Cardiac muscle cell (in vitro differentiated cells and primary cell): ENCODE data around the gene DRG2. TPM values are rescaled to one million over a fixed set of nuclear protein-coding genes. Genes with fewer than 3 reads are reported as not detected.

Experiments used
- DNase-seq, 2 donors: peaks; one replicate each; pipeline versions ENCODE4 v3.0.0 to v3.0.0-alpha.2; 2010 to 2017; ENCODE audit warnings: low read depth in 1 of 2, low spot score in 1 of 2
- H3K27ac ChIP-seq: fragments of 200-600 bp; sonication (generic); 2 replicates; pipeline ENCODE4 v1.5.1; 2016
- H3K27me3 ChIP-seq: fragments of 200-600 bp; sonication (generic); 2 replicates; pipeline ENCODE4 v1.6.0; 2016; ENCODE audit warnings: control low read depth
- H3K36me3 ChIP-seq: fragments of 200-600 bp; sonication (generic); 2 replicates; pipeline ENCODE4 v1.5.1; 2016; ENCODE audit warnings: control low read depth
- H3K4me1 ChIP-seq: fragments of 200-600 bp; sonication (generic); 2 replicates; pipeline ENCODE4 v1.8.1; 2017; ENCODE audit warnings: low read depth, mild to moderate bottlenecking, mixed run types
- H3K4me3 ChIP-seq: fragments of 200-600 bp; sonication (generic); 2 replicates; pipeline ENCODE4 v1.5.1; 2016; ENCODE audit warnings: mild to moderate bottlenecking
- H3K9me3 ChIP-seq: fragments of 200-600 bp; sonication (generic); 2 replicates; pipeline ENCODE4 v1.5.1; 2017; ENCODE audit warnings: low read depth, mild to moderate bottlenecking, control low read depth
- polyA plus RNA-seq: library from polyadenylated mRNA; unstranded; fragments of >200 nt; fragmentation: Nextera tagmentation; extraction: Ambion mirVana; gene quantifications from 2 replicates; pipeline ENCODE4 v1.2.1, GENCODE V29; 2016
- total RNA-seq: library from RNA; depleted of rRNA; stranded (reverse); fragments of >200 nt; gene quantifications from 2 replicates; pipeline ENCODE4 v1.2.3, GENCODE V29; 2016
- TF ChIP-seq, protein P1 (sequence below): IDR thresholded peaks from 2 replicates; pipeline ENCODE4 v1.5.1; 2012; ENCODE audit warnings: low read depth, mild to moderate bottlenecking, low read length

DRG2 gene
- total and polyA plus RNA-seq, 2 experiments from 2014 or later, result 49.5 to 49.7 TPM

DNA sequence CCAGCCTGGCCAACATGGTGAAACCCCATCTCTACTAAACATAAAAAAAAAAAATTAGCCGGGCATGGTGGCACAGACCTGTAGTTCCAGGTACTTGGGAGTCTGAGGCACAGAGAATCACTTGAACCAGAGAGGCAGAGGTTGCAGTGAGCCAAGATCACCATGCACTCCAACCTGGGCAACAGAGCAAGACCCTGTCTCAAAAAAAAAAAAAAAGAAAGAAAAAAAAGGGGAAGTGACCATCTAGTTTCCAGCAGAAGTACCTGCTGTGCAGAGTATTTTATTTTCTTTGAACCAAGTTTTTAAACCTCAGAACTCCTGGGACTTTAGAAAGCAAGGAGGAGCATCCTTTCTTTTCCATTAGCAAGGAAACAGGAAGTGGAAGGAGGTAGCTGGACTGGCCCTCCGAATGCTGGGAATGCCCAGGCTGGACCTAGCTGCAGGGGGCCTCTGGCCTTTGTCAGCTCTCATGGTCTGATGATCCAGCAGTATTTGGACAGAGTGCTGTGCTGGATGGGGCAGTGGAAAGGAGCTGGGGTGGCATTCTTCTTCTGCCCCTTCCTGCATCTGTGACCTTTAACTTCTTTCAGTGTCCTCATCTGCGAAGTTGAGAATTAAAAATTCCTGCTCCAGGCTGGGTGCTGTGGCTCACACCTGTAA, 41.9 kb upstream of the DRG2 start:
- DNase-seq, result no peak
- TF ChIP-seq, protein P1, sequence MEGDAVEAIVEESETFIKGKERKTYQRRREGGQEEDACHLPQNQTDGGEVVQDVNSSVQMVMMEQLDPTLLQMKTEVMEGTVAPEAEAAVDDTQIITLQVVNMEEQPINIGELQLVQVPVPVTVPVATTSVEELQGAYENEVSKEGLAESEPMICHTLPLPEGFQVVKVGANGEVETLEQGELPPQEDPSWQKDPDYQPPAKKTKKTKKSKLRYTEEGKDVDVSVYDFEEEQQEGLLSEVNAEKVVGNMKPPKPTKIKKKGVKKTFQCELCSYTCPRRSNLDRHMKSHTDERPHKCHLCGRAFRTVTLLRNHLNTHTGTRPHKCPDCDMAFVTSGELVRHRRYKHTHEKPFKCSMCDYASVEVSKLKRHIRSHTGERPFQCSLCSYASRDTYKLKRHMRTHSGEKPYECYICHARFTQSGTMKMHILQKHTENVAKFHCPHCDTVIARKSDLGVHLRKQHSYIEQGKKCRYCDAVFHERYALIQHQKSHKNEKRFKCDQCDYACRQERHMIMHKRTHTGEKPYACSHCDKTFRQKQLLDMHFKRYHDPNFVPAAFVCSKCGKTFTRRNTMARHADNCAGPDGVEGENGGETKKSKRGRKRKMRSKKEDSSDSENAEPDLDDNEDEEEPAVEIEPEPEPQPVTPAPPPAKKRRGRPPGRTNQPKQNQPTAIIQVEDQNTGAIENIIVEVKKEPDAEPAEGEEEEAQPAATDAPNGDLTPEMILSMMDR, result no peak
- H3K9me3 ChIP-seq, result no peaks in the 10 kb centered on the region
- H3K4me3 ChIP-seq, result no peak overlapping the region
- H3K36me3 ChIP-seq, result peaks cover 6% of the 10 kb centered on the region
- H3K27ac ChIP-seq, result no peak overlapping the region
- H3K4me1 ChIP-seq, result no peaks in the 10 kb centered on the region
- H3K27me3 ChIP-seq, result no peaks in the 10 kb centered on the region

DNA sequence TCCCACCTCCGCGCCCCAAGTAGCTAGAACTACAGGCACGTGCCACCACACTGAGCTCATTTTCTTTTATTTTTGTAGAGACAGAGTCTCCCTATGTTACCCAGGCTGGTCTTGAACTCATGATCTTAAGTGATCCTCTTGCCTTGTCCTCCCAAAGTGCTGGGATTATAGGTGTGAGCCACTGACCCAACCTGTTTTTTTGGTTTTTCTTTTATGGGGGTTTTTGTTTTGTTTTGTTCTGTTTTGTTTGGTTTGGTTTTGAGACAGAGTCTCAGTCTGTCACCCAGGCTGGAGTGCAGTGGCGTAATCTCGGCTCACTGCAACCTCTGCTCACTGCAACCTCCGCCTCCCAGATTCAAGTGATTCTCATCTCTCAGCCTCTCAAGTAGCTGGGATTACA, 32.2 kb upstream of the DRG2 start:
- H3K4me3 ChIP-seq, result no peak overlapping the region
- TF ChIP-seq, protein P1, result no peak
- H3K27ac ChIP-seq, result no peak overlapping the region
- peaks cover 17% of the 10 kb centered on the region for H3K36me3 ChIP-seq
- no peak for DNase-seq
- H3K9me3 ChIP-seq, result no peaks in the 10 kb centered on the region
- no peaks in the 10 kb centered on the region for H3K4me1 ChIP-seq
- H3K27me3 ChIP-seq, result no peaks in the 10 kb centered on the region

DNA sequence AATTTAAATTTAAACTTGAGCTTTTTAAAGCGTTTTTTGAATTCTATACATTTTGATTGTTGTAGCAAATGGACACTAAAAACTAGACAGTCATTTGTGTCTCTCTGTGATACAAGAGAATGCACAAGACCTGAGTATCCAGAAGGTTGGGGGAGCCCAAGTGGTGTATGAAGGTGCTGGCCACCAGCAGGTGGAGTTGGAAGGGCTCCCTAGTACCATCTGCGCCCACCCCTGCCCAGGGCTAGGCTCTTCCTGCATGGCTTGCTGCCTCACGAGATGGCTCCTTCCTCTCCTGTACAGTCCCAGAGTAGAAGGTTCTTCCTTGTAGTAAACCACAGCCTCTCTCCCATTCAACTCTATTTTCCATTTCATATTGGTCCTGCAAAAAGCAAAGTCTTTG, 31.5 kb upstream of the DRG2 start:
- DNase-seq, result no peak
- TF ChIP-seq, protein P1, result no peak
- H3K27me3 ChIP-seq, result no peaks in the 10 kb centered on the region
- no peaks in the 10 kb centered on the region for H3K9me3 ChIP-seq
- no peak overlapping the region for H3K27ac ChIP-seq
- peaks cover 17% of the 10 kb centered on the region for H3K36me3 ChIP-seq
- H3K4me1 ChIP-seq, result no peaks in the 10 kb centered on the region
- no peak overlapping the region for H3K4me3 ChIP-seq

DNA sequence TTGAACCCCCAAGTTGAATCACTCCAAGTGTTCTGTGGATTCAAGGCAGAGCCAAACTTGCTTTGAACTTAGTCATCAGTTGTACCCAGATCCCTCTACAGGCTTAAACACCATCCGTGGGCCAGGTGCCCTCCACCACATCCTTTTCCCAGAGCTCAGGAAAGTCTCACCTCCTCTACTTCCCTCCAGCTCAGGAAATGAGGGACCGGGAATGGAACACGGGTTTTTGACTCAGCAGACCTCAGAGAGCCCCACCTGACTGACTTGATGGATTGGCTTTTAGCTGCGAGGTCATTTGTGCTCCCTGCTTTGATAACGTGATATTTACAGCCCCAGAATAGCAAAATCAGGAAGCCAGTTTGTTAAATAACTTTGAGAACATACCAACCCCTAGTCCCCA, 28.5 kb upstream of the DRG2 start:
- H3K36me3 ChIP-seq, result peaks cover 12% of the 10 kb centered on the region
- H3K4me3 ChIP-seq, result no peak overlapping the region
- TF ChIP-seq, protein P1, result no peak
- H3K4me1 ChIP-seq, result no peaks in the 10 kb centered on the region
- no peaks in the 10 kb centered on the region for H3K27me3 ChIP-seq
- H3K27ac ChIP-seq, result no peak overlapping the region
- H3K9me3 ChIP-seq, result no peaks in the 10 kb centered on the region
- no peak for DNase-seq

DNA sequence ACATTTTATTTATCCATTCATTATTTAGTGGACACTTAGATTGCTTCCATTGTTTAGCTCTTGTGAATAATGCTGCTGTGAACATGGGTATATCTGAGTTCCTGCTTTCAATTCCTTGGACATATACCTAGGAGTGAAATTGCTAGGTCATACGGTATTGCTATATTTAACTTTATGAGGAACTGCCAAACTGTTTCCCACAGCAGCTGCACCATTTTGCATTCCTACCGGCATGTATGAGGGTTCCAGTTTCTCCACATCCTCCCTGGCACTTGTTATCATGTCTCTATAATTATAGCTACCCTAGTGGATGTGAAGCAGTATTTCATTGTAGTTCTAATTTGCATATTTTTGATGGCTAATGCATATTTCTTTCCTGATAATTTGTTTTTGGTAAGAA, 23.7 kb upstream of the DRG2 start:
- H3K9me3 ChIP-seq, result no peaks in the 10 kb centered on the region
- no peak overlapping the region for H3K4me3 ChIP-seq
- no peak for DNase-seq
- peaks cover 17% of the 10 kb centered on the region for H3K36me3 ChIP-seq
- TF ChIP-seq, protein P1, result no peak
- H3K27ac ChIP-seq, result no peak overlapping the region
- no peaks in the 10 kb centered on the region for H3K27me3 ChIP-seq
- no peaks in the 10 kb centered on the region for H3K4me1 ChIP-seq
